Measurements from ENCODE around the gene MTURN.

The MTURN gene

GRCh38 chr7:30142710-30143109, 7.9 kb downstream of the MTURN start:
- ATAC-seq (replicated peaks; ENCODE audit: extremely low read depth, poor library complexity, severe bottlenecking) (no peak), DNase-seq (ENCODE audit: low spot score in 2 of 2) (no peak)
- H3K36me3 Mint-ChIP-seq (ENCODE audit: insufficient read depth), result peaks cover 4% of the 10 kb centered on the region
- no peak overlapping the region for H3K4me3 Mint-ChIP-seq
- H3K27me3 Mint-ChIP-seq, result no peaks in the 10 kb centered on the region
- H3K4me1 Mint-ChIP-seq, result peaks cover 7% of the 10 kb centered on the region
- H3K9me3 Mint-ChIP-seq, result no peaks in the 10 kb centered on the region
- H3K27ac Mint-ChIP-seq (ENCODE audit: low read depth), result no peak overlapping the region

GRCh38 chr7:30143748-30144251, 9.0 kb downstream of the MTURN start:
- H3K4me3 Mint-ChIP-seq, result no peak overlapping the region
- no peak overlapping the region for H3K27ac Mint-ChIP-seq (ENCODE audit: low read depth)
- DNase-seq (ENCODE audit: low spot score in 2 of 2) (no peak), ATAC-seq (replicated peaks; ENCODE audit: extremely low read depth, poor library complexity, severe bottlenecking) (no peak)
- peaks cover 7% of the 10 kb centered on the region for H3K4me1 Mint-ChIP-seq
- peaks cover 4% of the 10 kb centered on the region for H3K36me3 Mint-ChIP-seq (ENCODE audit: insufficient read depth)
- no peaks in the 10 kb centered on the region for H3K9me3 Mint-ChIP-seq
- H3K27me3 Mint-ChIP-seq, result no peaks in the 10 kb centered on the region

- Mint-ChIP-seq H3K4me1 (peaks cover 7% of the 10 kb centered on the region), H3K9me3 (no peaks in the 10 kb centered on the region), H3K27me3 (no peaks in the 10 kb centered on the region), H3K4me3 (no peak overlapping the region), H3K36me3 (ENCODE audit: insufficient read depth) (peaks cover 4% of the 10 kb centered on the region), H3K27ac (ENCODE audit: low read depth) (no peak overlapping the region)
- no peak for ATAC-seq (replicated peaks; ENCODE audit: extremely low read depth, poor library complexity, severe bottlenecking)
- DNase-seq (ENCODE audit: low spot score in 2 of 2), result no peak
These were observed 10.0 kb downstream of the MTURN start for GRCh38 chr7:30144657-30145306.

GRCh38 chr7:30145426-30145970, 10.7 kb downstream of the MTURN start:
- H3K36me3 Mint-ChIP-seq (ENCODE audit: insufficient read depth), result peaks cover 3% of the 10 kb centered on the region
- H3K9me3 Mint-ChIP-seq, result no peaks in the 10 kb centered on the region
- no peak overlapping the region for H3K4me3 Mint-ChIP-seq
- no peak overlapping the region for H3K27ac Mint-ChIP-seq (ENCODE audit: low read depth)
- DNase-seq (ENCODE audit: low spot score in 2 of 2) (no peak), ATAC-seq (replicated peaks; ENCODE audit: extremely low read depth, poor library complexity, severe bottlenecking) (no peak)
- H3K27me3 Mint-ChIP-seq, result no peaks in the 10 kb centered on the region
- peaks cover 7% of the 10 kb centered on the region for H3K4me1 Mint-ChIP-seq

- no peaks in the 10 kb centered on the region for H3K9me3 Mint-ChIP-seq
- no peaks in the 10 kb centered on the region for H3K27me3 Mint-ChIP-seq
- H3K4me3 Mint-ChIP-seq, result no peak overlapping the region
- no peak for ATAC-seq (replicated peaks; ENCODE audit: extremely low read depth, poor library complexity, severe bottlenecking)
- no peak overlapping the region for H3K27ac Mint-ChIP-seq (ENCODE audit: low read depth)
- peaks cover 7% of the 10 kb centered on the region for H3K4me1 Mint-ChIP-seq
- no peak for DNase-seq (ENCODE audit: low spot score in 2 of 2)
- H3K36me3 Mint-ChIP-seq (ENCODE audit: insufficient read depth), result peaks cover 2% of the 10 kb centered on the region
These were observed 11.4 kb downstream of the MTURN start for GRCh38 chr7:30146127-30146612.

- DNase-seq (ENCODE audit: low spot score in 2 of 2) (no peak), ATAC-seq (replicated peaks; ENCODE audit: extremely low read depth, poor library complexity, severe bottlenecking) (peak; percentile 48)
- H3K27ac Mint-ChIP-seq (ENCODE audit: low read depth), result no peak overlapping the region
- no peak overlapping the region for H3K4me3 Mint-ChIP-seq
- H3K9me3 Mint-ChIP-seq, result no peaks in the 10 kb centered on the region
- peaks cover 7% of the 10 kb centered on the region for H3K4me1 Mint-ChIP-seq
- no peaks in the 10 kb centered on the region for H3K27me3 Mint-ChIP-seq
- peaks cover 2% of the 10 kb centered on the region for H3K36me3 Mint-ChIP-seq (ENCODE audit: insufficient read depth)
These were observed 12.4 kb downstream of the MTURN start for GRCh38 chr7:30147223-30147622.

- ATAC-seq (replicated peaks; ENCODE audit: extremely low read depth, poor library complexity, severe bottlenecking) (no peak), DNase-seq (ENCODE audit: low spot score in 2 of 2) (no peak)
- Mint-ChIP-seq H3K9me3 (no peaks in the 10 kb centered on the region), H3K4me3 (no peak overlapping the region), H3K4me1 (peaks cover 7% of the 10 kb centered on the region), H3K36me3 (ENCODE audit: insufficient read depth) (peaks cover 2% of the 10 kb centered on the region), H3K27me3 (no peaks in the 10 kb centered on the region), H3K27ac (ENCODE audit: low read depth) (no peak overlapping the region)
These were observed 13.0 kb downstream of the MTURN start for GRCh38 chr7:30147785-30148184.

GRCh38 chr7:30148426-30148825, 13.6 kb downstream of the MTURN start:
- Mint-ChIP-seq H3K27ac (ENCODE audit: low read depth) (no peak overlapping the region), H3K4me1 (peaks cover under 1% of the 10 kb centered on the region), H3K4me3 (no peak overlapping the region), H3K9me3 (no peaks in the 10 kb centered on the region), H3K27me3 (no peaks in the 10 kb centered on the region), H3K36me3 (ENCODE audit: insufficient read depth) (peaks cover 2% of the 10 kb centered on the region)
- ATAC-seq (replicated peaks; ENCODE audit: extremely low read depth, poor library complexity, severe bottlenecking) (no peak), DNase-seq (ENCODE audit: low spot score in 2 of 2) (no peak)

- Mint-ChIP-seq H3K4me1 (no peaks in the 10 kb centered on the region), H3K27me3 (no peaks in the 10 kb centered on the region), H3K36me3 (ENCODE audit: insufficient read depth) (peaks cover 2% of the 10 kb centered on the region), H3K4me3 (peak overlapping the region; percentile 51), H3K9me3 (no peaks in the 10 kb centered on the region), H3K27ac (ENCODE audit: low read depth) (no peak overlapping the region)
- no peak for DNase-seq (ENCODE audit: low spot score in 2 of 2)
- ATAC-seq (replicated peaks; ENCODE audit: extremely low read depth, poor library complexity, severe bottlenecking), result peak; percentile 61
These were observed 14.2 kb downstream of the MTURN start for GRCh38 chr7:30148951-30149459.

- ATAC-seq (replicated peaks; ENCODE audit: extremely low read depth, poor library complexity, severe bottlenecking) (no peak), DNase-seq (ENCODE audit: low spot score in 2 of 2) (no peak)
- no peaks in the 10 kb centered on the region for H3K4me1 Mint-ChIP-seq
- H3K36me3 Mint-ChIP-seq (ENCODE audit: insufficient read depth), result peaks cover 1% of the 10 kb centered on the region
- H3K27ac Mint-ChIP-seq (ENCODE audit: low read depth), result no peak overlapping the region
- no peaks in the 10 kb centered on the region for H3K9me3 Mint-ChIP-seq
- peak overlapping the region; percentile 51 for H3K4me3 Mint-ChIP-seq
- no peaks in the 10 kb centered on the region for H3K27me3 Mint-ChIP-seq
These were observed 15.0 kb downstream of the MTURN start for GRCh38 chr7:30149640-30150272.

GRCh38 chr7:30150711-30151110, 15.9 kb downstream of the MTURN start:
- ATAC-seq (replicated peaks; ENCODE audit: extremely low read depth, poor library complexity, severe bottlenecking) (no peak), DNase-seq (ENCODE audit: low spot score in 2 of 2) (no peak)
- Mint-ChIP-seq H3K27ac (ENCODE audit: low read depth) (no peak overlapping the region), H3K4me3 (no peak overlapping the region), H3K4me1 (no peaks in the 10 kb centered on the region), H3K9me3 (no peaks in the 10 kb centered on the region), H3K27me3 (no peaks in the 10 kb centered on the region), H3K36me3 (ENCODE audit: insufficient read depth) (peaks cover 3% of the 10 kb centered on the region)

GRCh38 chr7:30154111-30154587, 19.4 kb downstream of the MTURN start:
- Mint-ChIP-seq H3K36me3 (ENCODE audit: insufficient read depth) (peaks cover 4% of the 10 kb centered on the region), H3K4me3 (no peak overlapping the region), H3K27me3 (no peaks in the 10 kb centered on the region), H3K9me3 (no peaks in the 10 kb centered on the region), H3K4me1 (peaks cover 6% of the 10 kb centered on the region), H3K27ac (ENCODE audit: low read depth) (no peak overlapping the region)
- DNase-seq (ENCODE audit: low spot score in 2 of 2), result no peak
- ATAC-seq (replicated peaks; ENCODE audit: extremely low read depth, poor library complexity, severe bottlenecking), result no peak
